ENCODE results near the gene ZKSCAN8.

ZKSCAN8 gene

GRCh38 chr6:28105245-28105639 lies 36.4 kb upstream of the ZKSCAN8 start:
- peak overlapping the region; percentile 68 for H3K4me3 ChIP-seq (ENCODE audit: insufficient read depth, low read length, poor library complexity, severe bottlenecking)
- no peaks in the 10 kb centered on the region for H4K20me1 ChIP-seq (ENCODE audit: low read depth, low read length)
- no peaks in the 10 kb centered on the region for H3K9me2 ChIP-seq (replicated peaks; ENCODE audit: insufficient read depth, low read length)
- peak overlapping the region; percentile 98 for H2AFZ ChIP-seq (ENCODE audit: low read depth, low read length, severe bottlenecking)
- H3K79me2 ChIP-seq (ENCODE audit: insufficient read depth, low read length) = no peaks in the 10 kb centered on the region
- peaks cover 14% of the 10 kb centered on the region for H3F3A ChIP-seq (ENCODE audit: insufficient read depth)
- H3K27me3 ChIP-seq (ENCODE audit: low read length) = no peaks in the 10 kb centered on the region
- peak overlapping the region; percentile 50 for H3K27ac ChIP-seq (ENCODE audit: low read depth, low read length)
- no peaks in the 10 kb centered on the region for H3K9me3 ChIP-seq (ENCODE audit: insufficient read depth, low read length)
- peak overlapping the region; percentile 75 for H3K9ac ChIP-seq (ENCODE audit: low read length)
- H3K36me3 ChIP-seq (ENCODE audit: low read length) = no peaks in the 10 kb centered on the region
- no peak for TF ChIP-seq EZH2phosphoT487 (conservative IDR thresholded peaks at IDR 0.05; ENCODE audit: low read length)
- TF ChIP-seq, protein P1, sequence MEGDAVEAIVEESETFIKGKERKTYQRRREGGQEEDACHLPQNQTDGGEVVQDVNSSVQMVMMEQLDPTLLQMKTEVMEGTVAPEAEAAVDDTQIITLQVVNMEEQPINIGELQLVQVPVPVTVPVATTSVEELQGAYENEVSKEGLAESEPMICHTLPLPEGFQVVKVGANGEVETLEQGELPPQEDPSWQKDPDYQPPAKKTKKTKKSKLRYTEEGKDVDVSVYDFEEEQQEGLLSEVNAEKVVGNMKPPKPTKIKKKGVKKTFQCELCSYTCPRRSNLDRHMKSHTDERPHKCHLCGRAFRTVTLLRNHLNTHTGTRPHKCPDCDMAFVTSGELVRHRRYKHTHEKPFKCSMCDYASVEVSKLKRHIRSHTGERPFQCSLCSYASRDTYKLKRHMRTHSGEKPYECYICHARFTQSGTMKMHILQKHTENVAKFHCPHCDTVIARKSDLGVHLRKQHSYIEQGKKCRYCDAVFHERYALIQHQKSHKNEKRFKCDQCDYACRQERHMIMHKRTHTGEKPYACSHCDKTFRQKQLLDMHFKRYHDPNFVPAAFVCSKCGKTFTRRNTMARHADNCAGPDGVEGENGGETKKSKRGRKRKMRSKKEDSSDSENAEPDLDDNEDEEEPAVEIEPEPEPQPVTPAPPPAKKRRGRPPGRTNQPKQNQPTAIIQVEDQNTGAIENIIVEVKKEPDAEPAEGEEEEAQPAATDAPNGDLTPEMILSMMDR (IDR thresholded peaks at IDR 0.05; ENCODE audit: insufficient read depth, low read length, poor library complexity, severe bottlenecking) = no peak
- H3K4me2 ChIP-seq (ENCODE audit: low read depth, low read length, poor library complexity, severe bottlenecking) = peak overlapping the region; percentile 89

GRCh38 chr6:28107506-28107905 lies 34.2 kb upstream of the ZKSCAN8 start:
- Histone ChIP-seq H2AFZ (ENCODE audit: low read depth, low read length, severe bottlenecking) (no peak overlapping the region), H3K9me2 (replicated peaks; ENCODE audit: insufficient read depth, low read length) (no peaks in the 10 kb centered on the region), H4K20me1 (ENCODE audit: low read depth, low read length) (no peaks in the 10 kb centered on the region), H3K36me3 (ENCODE audit: low read length) (no peaks in the 10 kb centered on the region), H3K9ac (ENCODE audit: low read length) (no peak overlapping the region), H3K79me2 (ENCODE audit: insufficient read depth, low read length) (no peaks in the 10 kb centered on the region), H3K27me3 (ENCODE audit: low read length) (no peaks in the 10 kb centered on the region), H3K9me3 (ENCODE audit: insufficient read depth, low read length) (no peaks in the 10 kb centered on the region), H3K4me2 (ENCODE audit: low read depth, low read length, poor library complexity, severe bottlenecking) (no peak overlapping the region), H3F3A (ENCODE audit: insufficient read depth) (peaks cover 14% of the 10 kb centered on the region), H3K4me3 (ENCODE audit: insufficient read depth, low read length, poor library complexity, severe bottlenecking) (no peak overlapping the region), H3K27ac (ENCODE audit: low read depth, low read length) (no peak overlapping the region)
- TF ChIP-seq, protein P1 (IDR thresholded peaks at IDR 0.05; ENCODE audit: insufficient read depth, low read length, poor library complexity, severe bottlenecking) = no peak
- no peak for TF ChIP-seq EZH2phosphoT487 (conservative IDR thresholded peaks at IDR 0.05; ENCODE audit: low read length)

DNA sequence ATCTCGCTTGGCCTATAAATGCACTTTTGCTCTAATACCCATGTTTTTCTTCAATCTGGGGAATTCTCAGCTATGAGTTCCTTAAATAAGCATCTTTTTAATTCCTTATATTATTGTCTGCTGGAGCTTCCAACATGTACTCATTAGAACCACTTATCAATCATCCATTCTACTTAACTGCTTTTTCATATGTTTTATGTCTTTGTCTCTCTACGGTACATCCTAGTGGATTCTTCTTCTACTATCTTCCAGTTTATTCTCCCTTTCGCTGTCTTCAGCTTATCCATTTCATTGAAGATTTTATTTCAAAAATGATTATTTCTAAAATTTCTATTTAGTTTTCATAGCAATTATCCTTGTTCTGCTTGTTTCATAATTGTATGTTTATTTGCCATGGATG lies 29.7 kb upstream of the ZKSCAN8 start:
- Histone ChIP-seq H2AFZ (ENCODE audit: low read depth, low read length, severe bottlenecking) (no peak overlapping the region), H4K20me1 (ENCODE audit: low read depth, low read length) (no peaks in the 10 kb centered on the region), H3K79me2 (ENCODE audit: insufficient read depth, low read length) (no peaks in the 10 kb centered on the region), H3K9me3 (ENCODE audit: insufficient read depth, low read length) (no peaks in the 10 kb centered on the region), H3K4me3 (ENCODE audit: insufficient read depth, low read length, poor library complexity, severe bottlenecking) (no peak overlapping the region), H3K27me3 (ENCODE audit: low read length) (no peaks in the 10 kb centered on the region), H3K9me2 (replicated peaks; ENCODE audit: insufficient read depth, low read length) (no peaks in the 10 kb centered on the region), H3K4me2 (ENCODE audit: low read depth, low read length, poor library complexity, severe bottlenecking) (no peak overlapping the region), H3F3A (ENCODE audit: insufficient read depth) (no peaks in the 10 kb centered on the region), H3K9ac (ENCODE audit: low read length) (no peak overlapping the region), H3K36me3 (ENCODE audit: low read length) (peaks cover 4% of the 10 kb centered on the region; the same call in 1 of the 2 replicates), H3K27ac (ENCODE audit: low read depth, low read length) (no peak overlapping the region)
- no peak for TF ChIP-seq EZH2phosphoT487 (conservative IDR thresholded peaks at IDR 0.05; ENCODE audit: low read length)
- TF ChIP-seq, protein P1 (IDR thresholded peaks at IDR 0.05; ENCODE audit: insufficient read depth, low read length, poor library complexity, severe bottlenecking) = no peak
